ENCODE results near the gene CALN1.
A peak's percentile ranks its signal among the peaks of the same experiment; 100 is the strongest.

CALN1 gene

DNA sequence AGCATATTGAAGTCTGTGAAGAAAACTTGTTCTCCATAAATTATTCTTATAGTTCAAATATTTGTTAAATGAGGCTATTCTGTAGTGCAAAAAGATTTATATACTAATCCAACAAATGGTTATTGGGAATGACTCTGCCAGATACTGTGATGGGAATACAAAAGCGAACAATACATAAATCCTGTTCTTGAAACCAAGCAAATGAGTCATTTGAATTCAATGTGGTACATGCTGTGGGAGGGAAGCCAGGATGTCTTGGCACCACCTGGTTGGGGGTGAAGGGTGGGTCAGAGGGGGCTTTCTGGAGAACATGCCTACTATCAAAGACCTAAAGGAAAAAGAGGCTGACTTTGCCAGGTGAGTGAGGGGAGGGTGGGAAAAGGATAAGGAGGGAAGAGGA is 594.2 kb downstream of the CALN1 start:
- no peak for DNase-seq (ENCODE audit: low read depth)
- in situ Hi-C loops (cut with HindIII; ENCODE audit: low sequenced_read_pairs), result no loop called here
- no peak overlapping the region for H3K4me3 ChIP-seq (ENCODE audit: low read depth, low read length)
- TF ChIP-seq, protein P1, sequence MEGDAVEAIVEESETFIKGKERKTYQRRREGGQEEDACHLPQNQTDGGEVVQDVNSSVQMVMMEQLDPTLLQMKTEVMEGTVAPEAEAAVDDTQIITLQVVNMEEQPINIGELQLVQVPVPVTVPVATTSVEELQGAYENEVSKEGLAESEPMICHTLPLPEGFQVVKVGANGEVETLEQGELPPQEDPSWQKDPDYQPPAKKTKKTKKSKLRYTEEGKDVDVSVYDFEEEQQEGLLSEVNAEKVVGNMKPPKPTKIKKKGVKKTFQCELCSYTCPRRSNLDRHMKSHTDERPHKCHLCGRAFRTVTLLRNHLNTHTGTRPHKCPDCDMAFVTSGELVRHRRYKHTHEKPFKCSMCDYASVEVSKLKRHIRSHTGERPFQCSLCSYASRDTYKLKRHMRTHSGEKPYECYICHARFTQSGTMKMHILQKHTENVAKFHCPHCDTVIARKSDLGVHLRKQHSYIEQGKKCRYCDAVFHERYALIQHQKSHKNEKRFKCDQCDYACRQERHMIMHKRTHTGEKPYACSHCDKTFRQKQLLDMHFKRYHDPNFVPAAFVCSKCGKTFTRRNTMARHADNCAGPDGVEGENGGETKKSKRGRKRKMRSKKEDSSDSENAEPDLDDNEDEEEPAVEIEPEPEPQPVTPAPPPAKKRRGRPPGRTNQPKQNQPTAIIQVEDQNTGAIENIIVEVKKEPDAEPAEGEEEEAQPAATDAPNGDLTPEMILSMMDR (IDR thresholded peaks at IDR 0.05; ENCODE audit: low read depth, low read length, missing control alignments), result no peak

DNA sequence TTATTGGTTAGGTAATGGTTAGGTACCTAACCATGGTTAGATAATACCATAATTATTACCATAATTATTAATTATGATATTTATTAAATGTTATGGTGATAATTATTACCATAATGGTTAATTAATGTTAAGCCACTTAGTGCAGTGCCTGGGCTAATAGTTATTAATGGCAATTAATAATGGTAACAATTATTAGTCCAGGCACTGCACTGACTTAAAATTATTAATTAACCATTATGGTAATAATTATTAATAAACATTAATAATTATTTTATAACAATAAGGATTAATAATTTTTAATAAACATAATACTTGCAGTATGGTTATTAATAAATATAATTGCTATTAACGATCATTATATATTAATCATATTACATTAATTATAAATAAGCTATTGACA is 604.0 kb downstream of the CALN1 start:
- no peak overlapping the region for H3K4me3 ChIP-seq (ENCODE audit: low read depth, low read length)
- TF ChIP-seq, protein P1 (IDR thresholded peaks at IDR 0.05; ENCODE audit: low read depth, low read length, missing control alignments), result no peak
- no peak for DNase-seq (ENCODE audit: low read depth)
- in situ Hi-C loops (cut with HindIII; ENCODE audit: low sequenced_read_pairs), result no loop called here

DNA sequence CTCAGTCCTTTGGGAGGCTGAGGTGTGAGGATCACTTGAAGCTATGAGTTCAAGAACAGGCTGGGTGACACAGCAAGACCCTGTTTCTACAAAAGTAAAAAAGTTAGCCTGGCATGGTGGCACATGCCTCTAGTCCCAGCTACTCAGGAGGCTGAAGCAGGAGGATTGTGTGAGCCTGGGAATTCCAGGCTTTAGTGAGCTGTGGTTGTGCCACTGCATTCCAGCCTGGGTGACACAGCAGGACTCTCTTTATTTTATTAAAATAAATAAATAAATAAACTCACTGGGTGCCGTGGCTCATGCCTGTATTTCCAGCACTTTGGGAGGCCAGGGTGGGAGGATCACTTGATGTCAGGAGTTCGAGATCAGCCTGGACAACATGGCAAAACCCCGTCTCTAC is 607.9 kb downstream of the CALN1 start:
- no peak overlapping the region for H3K4me3 ChIP-seq (ENCODE audit: low read depth, low read length)
- DNase-seq (ENCODE audit: low read depth), result no peak
- TF ChIP-seq, protein P1 (IDR thresholded peaks at IDR 0.05; ENCODE audit: low read depth, low read length, missing control alignments), result no peak
- in situ Hi-C loops (cut with HindIII; ENCODE audit: low sequenced_read_pairs), result no loop called here

DNA sequence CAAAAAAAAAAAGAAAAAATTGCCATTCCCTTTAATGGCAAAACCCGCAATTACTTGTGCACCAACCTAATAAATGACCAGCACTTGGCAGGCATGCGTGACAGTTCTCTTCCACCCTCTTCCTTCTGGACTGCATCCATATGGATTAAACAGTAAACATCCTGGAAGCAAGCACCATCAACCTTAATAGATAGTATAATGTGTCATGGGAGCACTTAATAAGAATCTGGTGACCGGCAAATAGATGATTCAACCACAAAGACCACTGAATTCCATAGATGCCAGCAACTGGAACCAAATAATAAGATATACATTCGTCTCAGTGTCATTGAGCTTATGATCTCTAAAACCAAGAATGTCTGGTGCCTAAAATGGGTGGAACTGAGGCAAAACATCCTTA is 610.2 kb downstream of the CALN1 start:
- no peak for DNase-seq (ENCODE audit: low read depth)
- in situ Hi-C loops (cut with HindIII; ENCODE audit: low sequenced_read_pairs), result no loop called here
- TF ChIP-seq, protein P1 (IDR thresholded peaks at IDR 0.05; ENCODE audit: low read depth, low read length, missing control alignments), result no peak
- H3K4me3 ChIP-seq (ENCODE audit: low read depth, low read length), result no peak overlapping the region

DNA sequence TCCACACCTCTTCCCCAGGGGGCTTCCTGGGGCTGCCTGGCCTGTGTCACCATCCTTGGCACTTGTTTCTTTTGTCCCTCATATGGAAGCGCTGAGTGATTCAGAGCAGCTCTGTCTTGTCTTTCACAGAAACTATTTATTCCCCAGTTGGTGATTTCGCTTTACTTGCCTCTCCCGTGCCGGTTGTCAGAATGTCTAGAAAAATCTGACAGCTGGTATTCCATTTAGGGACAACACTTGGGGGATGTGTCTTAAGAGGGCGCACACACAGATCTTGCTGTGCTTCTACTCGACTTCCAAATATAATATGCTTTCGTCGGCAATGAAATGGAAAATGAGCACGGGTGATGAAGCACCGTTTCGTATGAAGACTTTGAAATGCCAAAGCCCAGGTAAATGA is 611.8 kb downstream of the CALN1 start:
- in situ Hi-C loops (cut with HindIII; ENCODE audit: low sequenced_read_pairs), result no loop called here

DNA sequence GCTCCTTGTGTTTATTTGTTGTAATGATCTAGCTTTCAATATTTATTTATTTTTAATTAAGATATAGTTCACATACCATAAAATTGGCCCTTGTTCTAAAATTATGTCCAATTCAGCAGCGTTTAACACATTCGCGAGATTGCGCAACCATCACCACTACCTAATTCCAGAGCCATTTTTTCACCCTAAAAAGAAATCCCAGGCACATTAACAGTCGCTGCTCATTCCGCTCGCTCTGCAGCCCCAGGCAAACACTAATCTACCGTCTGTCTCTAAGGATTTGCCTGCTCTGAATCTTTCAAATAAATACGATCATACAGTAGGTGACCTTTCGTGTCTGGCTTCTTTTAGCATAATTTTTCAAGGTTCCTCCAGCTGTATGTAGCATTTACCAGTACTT is 616.7 kb downstream of the CALN1 start:
- TF ChIP-seq, protein P1 (IDR thresholded peaks at IDR 0.05; ENCODE audit: low read depth, low read length, missing control alignments), result no peak
- in situ Hi-C loops (cut with HindIII; ENCODE audit: low sequenced_read_pairs), result no loop called here
- no peak for DNase-seq (ENCODE audit: low read depth)
- no peak overlapping the region for H3K4me3 ChIP-seq (ENCODE audit: low read depth, low read length)

More for the DNA sequence above, 611.8 kb downstream of the CALN1 start:
- DNase-seq (ENCODE audit: low read depth), result no peak
- TF ChIP-seq, protein P1 (IDR thresholded peaks at IDR 0.05; ENCODE audit: low read depth, low read length, missing control alignments), result no peak
- no peak overlapping the region for H3K4me3 ChIP-seq (ENCODE audit: low read depth, low read length)

DNA sequence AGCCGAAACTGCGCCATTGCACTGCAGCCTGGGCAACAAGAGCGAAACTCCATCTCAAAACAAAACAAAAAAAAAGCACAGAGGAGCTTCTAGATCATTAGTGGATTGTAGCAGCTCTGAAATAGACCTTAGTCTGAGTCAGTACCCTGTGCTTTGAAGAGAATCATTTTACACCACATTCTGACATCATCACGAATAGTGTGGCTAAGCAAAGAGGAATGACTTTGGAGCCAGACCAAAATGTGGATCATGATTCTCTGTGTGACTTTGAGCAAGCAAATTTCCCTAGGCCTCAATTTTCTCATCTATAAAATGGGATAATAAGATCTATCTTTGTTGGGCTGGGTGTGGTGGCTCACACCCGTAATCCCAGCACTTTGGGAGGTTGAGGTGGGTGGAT is 618.9 kb downstream of the CALN1 start:
- in situ Hi-C loops (cut with HindIII; ENCODE audit: low sequenced_read_pairs), result no loop called here
- no peak overlapping the region for H3K4me3 ChIP-seq (ENCODE audit: low read depth, low read length)
- TF ChIP-seq, protein P1 (IDR thresholded peaks at IDR 0.05; ENCODE audit: low read depth, low read length, missing control alignments), result no peak
- peak; percentile 59 for DNase-seq (ENCODE audit: low read depth)

All from astrocyte of the cerebellum (primary cell).